Measurements from ENCODE around the gene SPAAR. TPM values are rescaled to one million over a fixed set of nuclear protein-coding genes. Genes with fewer than 3 reads are reported as not detected.

Gene SPAAR
- total and polyA plus RNA-seq, 9 of the 15 experiments (the other 6 are each of a cell fraction or from before 2014, with no cell fraction given), result not detected

DNA sequence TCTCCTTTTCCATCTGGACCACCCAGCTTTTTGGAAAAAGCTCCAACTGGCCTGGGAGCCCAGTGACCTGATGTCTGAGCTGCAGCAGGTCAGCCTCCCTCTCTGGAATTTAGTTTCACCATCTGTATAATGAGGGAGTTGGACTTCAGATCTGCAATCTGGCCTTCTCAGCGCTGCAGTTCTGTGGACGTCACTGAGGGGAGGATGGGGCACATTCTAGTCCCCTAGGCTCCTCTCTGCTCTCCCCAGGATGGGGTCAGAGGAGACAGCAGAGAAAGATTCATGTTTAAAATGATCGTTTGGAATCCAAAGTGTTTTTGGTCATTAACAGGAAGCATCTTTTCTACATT is 49.3 kb upstream of the SPAAR start (continued):
- no peak for TF ChIP-seq JUNB (CRISPR knock-in tag; conservative IDR thresholded peaks at IDR 0.05)
- no peak for TF ChIP-seq ELF4 (CRISPR knock-in tag; IDR thresholded peaks at IDR 0.05)
- TF ChIP-seq DPF2 (IDR thresholded peaks at IDR 0.05), result no peak

DNA sequence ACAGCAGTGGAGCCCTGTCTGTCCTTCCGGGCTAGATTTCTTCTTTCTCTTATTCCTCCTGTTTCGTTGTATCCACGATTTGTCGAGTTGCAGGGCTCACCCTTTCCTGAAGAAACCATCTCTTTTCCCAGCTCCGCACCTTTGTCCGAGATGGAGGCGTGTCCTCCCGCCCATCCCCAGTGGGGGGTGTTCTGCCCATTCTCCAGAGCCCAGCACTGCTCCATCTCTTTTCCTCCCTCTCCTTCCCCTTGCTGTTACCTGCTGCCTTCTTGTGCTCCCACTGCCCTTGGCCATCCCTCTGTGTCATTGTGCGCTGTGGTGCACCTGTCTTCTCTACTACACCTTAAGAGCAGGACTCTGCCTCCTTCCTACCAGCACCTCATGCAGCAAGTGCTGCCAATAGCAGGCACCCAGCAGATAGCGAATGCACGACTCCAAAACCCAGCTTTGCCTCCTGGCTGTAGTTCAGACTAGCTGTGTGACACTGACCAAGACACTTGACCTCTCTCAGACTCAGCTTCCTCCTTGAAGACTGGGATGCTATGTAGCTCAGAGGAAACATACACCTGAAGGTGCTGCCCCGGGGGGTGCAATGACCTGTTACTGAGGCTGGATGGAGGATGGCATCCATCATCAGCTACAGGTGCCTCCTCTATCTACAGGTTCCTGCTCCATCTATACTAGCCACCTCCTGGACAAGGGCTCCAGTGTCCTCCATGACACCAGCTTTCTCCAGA is 48.0 kb upstream of the SPAAR start:
- H3K9me1 ChIP-seq (ENCODE audit: control insufficient read depth, insufficient read depth, low read length), result no peaks in the 10 kb centered on the region
- no peak overlapping the region for H3K4me2 ChIP-seq (ENCODE audit: insufficient read depth, low read length)
- no peak overlapping the region for H3K27ac ChIP-seq (ENCODE audit: extremely low read depth, low read depth, low read length)
- no TSS peak for BruUV-seq (replicated peaks)
- H2AFZ ChIP-seq (ENCODE audit: low read depth, low read length), result no peak overlapping the region
- FAIRE-seq, result no peak
- intact Hi-C loops (cut with micrococcal nuclease), result no loop called here
- DNase-seq (ENCODE audit: extremely low read depth in 1 of 4, low spot score in 3 of 4), result no peak
- no peak overlapping the region for H3K9ac ChIP-seq (ENCODE audit: insufficient read depth in 1 of 2, low read depth in 2 of 2, low read length in 2 of 2)
- ChIA-PET POLR2A (interaction anchor here (1.1 kb wide), 2 partner anchors 9 to 19 kb away, joined by 3 read pairs; no protein-coding TSS in a partner anchor), CTCF (ENCODE audit: low intra/inter-chr PET ratio) (no interaction called here)
- 2% methylated on average over 11 of the region's 12 CpGs for WGBS (ENCODE audit: insufficient coverage, low coverage, missing lambda C conversion rate)
- H3K9me3 ChIP-seq (replicated peaks; ENCODE audit: control insufficient read depth, insufficient read depth, low read depth, low read length), result no peaks in the 10 kb centered on the region
- no peaks in the 10 kb centered on the region for H4K20me1 ChIP-seq (replicated peaks; ENCODE audit: control insufficient read depth, insufficient read depth, low read length)
- no peaks in the 10 kb centered on the region for H3K79me2 ChIP-seq (ENCODE audit: control insufficient read depth, insufficient read depth, low read length)
- H3K27me3 ChIP-seq (ENCODE audit: control insufficient read depth in 2 of 2, insufficient read depth in 2 of 2, low read length in 2 of 2), result peaks cover 14 to 73% of the 10 kb centered on the region in 2 experiments
- ATAC-seq, result no peak
- in situ Hi-C loops (cut with MboI), result no loop called here
- H3K4me1 ChIP-seq (replicated peaks in 1 of 2; ENCODE audit: control insufficient read depth in 2 of 2, insufficient read depth in 2 of 2, low read length in 2 of 2), result no peaks in the 10 kb centered on the region
- no peaks in the 10 kb centered on the region for H3K36me3 ChIP-seq (ENCODE audit: control insufficient read depth, insufficient read depth, low read length)
- H3K4me3 ChIP-seq, result no peak overlapping the region
- TF ChIP-seq, protein P1, sequence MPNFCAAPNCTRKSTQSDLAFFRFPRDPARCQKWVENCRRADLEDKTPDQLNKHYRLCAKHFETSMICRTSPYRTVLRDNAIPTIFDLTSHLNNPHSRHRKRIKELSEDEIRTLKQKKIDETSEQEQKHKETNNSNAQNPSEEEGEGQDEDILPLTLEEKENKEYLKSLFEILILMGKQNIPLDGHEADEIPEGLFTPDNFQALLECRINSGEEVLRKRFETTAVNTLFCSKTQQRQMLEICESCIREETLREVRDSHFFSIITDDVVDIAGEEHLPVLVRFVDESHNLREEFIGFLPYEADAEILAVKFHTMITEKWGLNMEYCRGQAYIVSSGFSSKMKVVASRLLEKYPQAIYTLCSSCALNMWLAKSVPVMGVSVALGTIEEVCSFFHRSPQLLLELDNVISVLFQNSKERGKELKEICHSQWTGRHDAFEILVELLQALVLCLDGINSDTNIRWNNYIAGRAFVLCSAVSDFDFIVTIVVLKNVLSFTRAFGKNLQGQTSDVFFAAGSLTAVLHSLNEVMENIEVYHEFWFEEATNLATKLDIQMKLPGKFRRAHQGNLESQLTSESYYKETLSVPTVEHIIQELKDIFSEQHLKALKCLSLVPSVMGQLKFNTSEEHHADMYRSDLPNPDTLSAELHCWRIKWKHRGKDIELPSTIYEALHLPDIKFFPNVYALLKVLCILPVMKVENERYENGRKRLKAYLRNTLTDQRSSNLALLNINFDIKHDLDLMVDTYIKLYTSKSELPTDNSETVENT (CRISPR knock-in tag; IDR thresholded peaks at IDR 0.05), result no peak
- TF ChIP-seq SMARCA5 (IDR thresholded peaks at IDR 0.05) (no peak), KHSRP (IDR thresholded peaks at IDR 0.05) (no peak), MED1 (CRISPR knock-in tag; IDR thresholded peaks at IDR 0.05; ENCODE audit: borderline replicate concordance) (no peak), ARNT (IDR thresholded peaks at IDR 0.05) (no peak), ZC3H4 (CRISPR knock-in tag; IDR thresholded peaks at IDR 0.05; ENCODE audit: borderline replicate concordance) (no peak), CSDE1 (IDR thresholded peaks at IDR 0.05) (no peak), ZNF699 (CRISPR knock-in tag; IDR thresholded peaks at IDR 0.05; ENCODE audit: insufficient replicate concordance) (no peak)
- TF ChIP-seq, protein P2, sequence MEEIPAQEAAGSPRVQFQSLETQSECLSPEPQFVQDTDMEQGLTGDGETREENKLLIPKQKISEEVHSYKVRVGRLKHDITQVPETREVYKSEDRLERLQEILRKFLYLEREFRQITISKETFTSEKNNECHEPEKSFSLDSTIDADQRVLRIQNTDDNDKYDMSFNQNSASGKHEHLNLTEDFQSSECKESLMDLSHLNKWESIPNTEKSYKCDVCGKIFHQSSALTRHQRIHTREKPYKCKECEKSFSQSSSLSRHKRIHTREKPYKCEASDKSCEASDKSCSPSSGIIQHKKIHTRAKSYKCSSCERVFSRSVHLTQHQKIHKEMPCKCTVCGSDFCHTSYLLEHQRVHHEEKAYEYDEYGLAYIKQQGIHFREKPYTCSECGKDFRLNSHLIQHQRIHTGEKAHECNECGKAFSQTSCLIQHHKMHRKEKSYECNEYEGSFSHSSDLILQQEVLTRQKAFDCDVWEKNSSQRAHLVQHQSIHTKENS (CRISPR knock-in tag; IDR thresholded peaks at IDR 0.05), result no peak
- TF ChIP-seq, protein P3, sequence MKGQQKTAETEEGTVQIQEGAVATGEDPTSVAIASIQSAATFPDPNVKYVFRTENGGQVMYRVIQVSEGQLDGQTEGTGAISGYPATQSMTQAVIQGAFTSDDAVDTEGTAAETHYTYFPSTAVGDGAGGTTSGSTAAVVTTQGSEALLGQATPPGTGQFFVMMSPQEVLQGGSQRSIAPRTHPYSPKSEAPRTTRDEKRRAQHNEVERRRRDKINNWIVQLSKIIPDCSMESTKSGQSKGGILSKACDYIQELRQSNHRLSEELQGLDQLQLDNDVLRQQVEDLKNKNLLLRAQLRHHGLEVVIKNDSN (CRISPR knock-in tag; IDR thresholded peaks at IDR 0.05), result no peak
- TF ChIP-seq, protein P4, sequence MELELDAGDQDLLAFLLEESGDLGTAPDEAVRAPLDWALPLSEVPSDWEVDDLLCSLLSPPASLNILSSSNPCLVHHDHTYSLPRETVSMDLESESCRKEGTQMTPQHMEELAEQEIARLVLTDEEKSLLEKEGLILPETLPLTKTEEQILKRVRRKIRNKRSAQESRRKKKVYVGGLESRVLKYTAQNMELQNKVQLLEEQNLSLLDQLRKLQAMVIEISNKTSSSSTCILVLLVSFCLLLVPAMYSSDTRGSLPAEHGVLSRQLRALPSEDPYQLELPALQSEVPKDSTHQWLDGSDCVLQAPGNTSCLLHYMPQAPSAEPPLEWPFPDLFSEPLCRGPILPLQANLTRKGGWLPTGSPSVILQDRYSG (tag; conservative IDR thresholded peaks at IDR 0.05; ENCODE audit: low read depth), result no peak
- TF ChIP-seq, protein P5, sequence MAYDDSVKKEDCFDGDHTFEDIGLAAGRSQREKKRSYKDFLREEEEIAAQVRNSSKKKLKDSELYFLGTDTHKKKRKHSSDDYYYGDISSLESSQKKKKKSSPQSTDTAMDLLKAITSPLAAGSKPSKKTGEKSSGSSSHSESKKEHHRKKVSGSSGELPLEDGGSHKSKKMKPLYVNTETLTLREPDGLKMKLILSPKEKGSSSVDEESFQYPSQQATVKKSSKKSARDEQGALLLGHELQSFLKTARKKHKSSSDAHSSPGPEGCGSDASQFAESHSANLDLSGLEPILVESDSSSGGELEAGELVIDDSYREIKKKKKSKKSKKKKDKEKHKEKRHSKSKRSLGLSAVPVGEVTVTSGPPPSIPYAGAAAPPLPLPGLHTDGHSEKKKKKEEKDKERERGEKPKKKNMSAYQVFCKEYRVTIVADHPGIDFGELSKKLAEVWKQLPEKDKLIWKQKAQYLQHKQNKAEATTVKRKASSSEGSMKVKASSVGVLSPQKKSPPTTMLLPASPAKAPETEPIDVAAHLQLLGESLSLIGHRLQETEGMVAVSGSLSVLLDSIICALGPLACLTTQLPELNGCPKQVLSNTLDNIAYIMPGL (CRISPR knock-in tag; IDR thresholded peaks at IDR 0.05), result no peak

All from K562 (cell line).